Activated CD4-positive, alpha-beta T cell treated with anti-CD3 and anti-CD28 coated beads for 36 hours (primary cell): Measurements from ENCODE around the gene ISLR. TPM values are rescaled to one million over a fixed set of nuclear protein-coding genes. Genes with fewer than 3 reads are reported as not detected.

Experiments used
- ATAC-seq: fragments of 200-7000 bp; cut with Tn5 transposase; one replicate; pipeline ENCODE4 v1.10.0; 2021; ENCODE audit warnings: mild to moderate bottlenecking, moderate library complexity
- CTCF ChIA-PET: fragments of 350-600 bp; sonication (Branson Sonifier 250); formaldehyde crosslinking; loops from one replicate; lab custom pipeline; 2021; ENCODE audit warnings: antibody characterized with exemption; lab: Charles Lee
- POLR2A ChIA-PET: fragments of 350-600 bp; sonication (Branson Sonifier 250); formaldehyde crosslinking; loops from one replicate; lab custom pipeline; 2021; ENCODE audit warnings: antibody characterized with exemption, inconsistent platforms; lab: Charles Lee
- DNase-seq: peaks from one replicate; pipeline ENCODE4 v3.0.0-alpha.2; 2020
- H3K27ac Mint-ChIP-seq: one replicate; pipeline ENCODE4 v1.8.0; 2021; ENCODE audit warnings: mixed read lengths
- H3K27me3 Mint-ChIP-seq: one replicate; pipeline ENCODE4 v1.8.0; 2021; ENCODE audit warnings: mixed read lengths
- H3K36me3 Mint-ChIP-seq: one replicate; pipeline ENCODE4 v1.8.0; 2021; ENCODE audit warnings: low read depth, mixed read lengths
- H3K4me1 Mint-ChIP-seq: one replicate; pipeline ENCODE4 v1.8.0; 2021; ENCODE audit warnings: mixed read lengths
- H3K4me3 Mint-ChIP-seq: one replicate; pipeline ENCODE4 v1.8.0; 2021; ENCODE audit warnings: mild to moderate bottlenecking, moderate library complexity, mixed read lengths
- H3K9me3 Mint-ChIP-seq: one replicate; pipeline ENCODE4 v1.8.0; 2021; ENCODE audit warnings: low read depth, mixed read lengths
- intact Hi-C, 2 experiments: fragments of 100-400 bp; cut with DNase I in 1 of 2; cut with micrococcal nuclease in 1 of 2; formaldehyde crosslinking; loops; one replicate each; pipeline versions ENCODE4 v1.14.2 to v1.15.1; 2022 to 2024; cut with DNase I, micrococcal nuclease
- total RNA-seq, 2 experiments: library from RNA; stranded (reverse); gene quantifications; one replicate each; pipeline ENCODE4 v1.2.3, GENCODE V29; 2021

ISLR gene
- total RNA-seq, 2 experiments from 2014 or later: not detected

DNA sequence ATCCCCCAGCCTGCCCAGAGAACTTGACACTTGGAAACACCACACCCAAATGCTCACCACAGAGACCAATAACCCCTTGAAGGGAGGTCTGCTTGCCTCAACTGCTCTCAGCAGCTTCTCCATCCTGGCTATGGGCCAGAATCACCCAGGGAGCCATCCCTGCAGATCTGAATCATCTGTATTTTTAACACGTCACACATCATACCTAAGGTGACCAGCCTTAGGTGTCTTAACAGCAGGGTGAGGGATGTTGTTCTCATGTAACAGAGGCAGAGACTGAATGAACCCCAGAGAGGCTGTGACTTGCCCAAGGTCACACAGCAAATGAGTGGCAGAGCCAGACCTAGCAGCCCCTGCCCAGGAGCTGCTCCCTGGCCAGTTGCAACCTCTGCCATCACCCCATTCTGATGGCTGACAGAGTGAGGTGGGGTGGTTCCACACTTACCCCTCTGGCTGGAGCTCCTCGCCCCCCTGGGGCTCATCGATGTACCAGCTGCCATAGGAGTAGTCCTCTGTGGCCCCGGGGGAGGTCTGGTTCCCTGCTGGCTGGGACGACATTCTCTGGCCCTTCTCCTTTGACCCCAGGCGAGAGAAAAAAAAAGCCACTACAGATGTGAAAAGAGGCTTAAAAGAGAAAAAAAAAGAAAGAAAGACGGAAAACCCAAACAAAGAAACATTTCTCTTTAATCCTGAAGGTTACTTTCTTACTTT, 28.4 kb downstream of the ISLR start:
- CTCF ChIA-PET: interaction anchor here (0.6 kb wide), 1 partner anchor 181 kb away, joined by 3 read pairs; no protein-coding TSS in a partner anchor
- POLR2A ChIA-PET: interaction anchor here (0.7 kb wide), 2 partner anchors 40 to 45 kb away, joined by 3 to 7 read pairs; no protein-coding TSS in a partner anchor
- no peak for DNase-seq
- Mint-ChIP-seq H3K36me3 (no peaks in the 10 kb centered on the region), H3K9me3 (no peaks in the 10 kb centered on the region), H3K4me3 (no peak overlapping the region), H3K27ac (no peak overlapping the region), H3K27me3 (peaks cover 2% of the 10 kb centered on the region), H3K4me1 (peaks cover 5% of the 10 kb centered on the region)
- intact Hi-C loops: no loop called here
- no peak for ATAC-seq

GRCh38 chr15:74202452-74203401, 29.2 kb downstream of the ISLR start, which contains the start of gene STRA6:
TSS of gene STRA6 (minus strand) at chr15:74202787. CDS start at chr15:74202267, 520 bp downstream.
- POLR2A ChIA-PET: interaction anchor here (0.7 kb wide), 2 partner anchors 40 to 44 kb away, joined by 3 to 7 read pairs; no protein-coding TSS in a partner anchor
- Mint-ChIP-seq H3K36me3 (no peaks in the 10 kb centered on the region), H3K4me3 (no peak within 1 kb of the TSS), H3K27ac (no peak within 1 kb of the TSS), H3K9me3 (no peaks in the 10 kb centered on the region), H3K27me3 (peaks cover 4% of the 10 kb centered on the region), H3K4me1 (peaks cover 5% of the 10 kb centered on the region)
- DNase-seq: peak; percentile 20
- CTCF ChIA-PET: interaction anchor here (0.6 kb wide), 1 partner anchor 180 kb away, joined by 3 read pairs; no protein-coding TSS in a partner anchor
- peak; percentile 23 for ATAC-seq
- intact Hi-C loops: no loop called here

- Mint-ChIP-seq H3K27ac (no peak overlapping the region), H3K9me3 (no peaks in the 10 kb centered on the region), H3K4me3 (no peak overlapping the region), H3K27me3 (peaks cover 4% of the 10 kb centered on the region), H3K36me3 (no peaks in the 10 kb centered on the region), H3K4me1 (peaks cover 5% of the 10 kb centered on the region)
- no peak for ATAC-seq
- DNase-seq: no peak
- POLR2A ChIA-PET: no interaction called here
- CTCF ChIA-PET: no interaction called here
- intact Hi-C loops: no loop called here
Observed at GRCh38 chr15:74203914-74204431, 30.5 kb downstream of the ISLR start.

DNA sequence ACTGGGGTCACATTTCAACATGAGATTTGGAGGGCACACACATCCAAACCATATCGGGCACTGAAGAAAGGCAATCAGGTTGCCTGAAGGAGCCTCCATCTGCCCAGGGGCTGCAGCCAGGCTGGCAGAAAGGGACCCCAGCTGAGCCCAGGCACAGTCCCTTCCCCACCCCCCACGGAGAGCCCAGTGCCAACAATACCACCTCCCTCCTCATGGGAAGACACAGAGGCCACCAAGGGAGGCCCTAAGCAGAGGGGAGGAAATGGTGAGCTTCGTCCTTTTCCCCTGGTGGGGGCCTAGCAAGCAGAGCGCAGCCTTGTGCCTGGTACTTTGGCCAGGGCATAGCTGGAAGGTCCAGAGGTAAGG, 32.1 kb downstream of the ISLR start:
- no peak for DNase-seq
- H3K27me3 Mint-ChIP-seq: peaks cover 4% of the 10 kb centered on the region
- H3K27ac Mint-ChIP-seq: no peak overlapping the region

DNA sequence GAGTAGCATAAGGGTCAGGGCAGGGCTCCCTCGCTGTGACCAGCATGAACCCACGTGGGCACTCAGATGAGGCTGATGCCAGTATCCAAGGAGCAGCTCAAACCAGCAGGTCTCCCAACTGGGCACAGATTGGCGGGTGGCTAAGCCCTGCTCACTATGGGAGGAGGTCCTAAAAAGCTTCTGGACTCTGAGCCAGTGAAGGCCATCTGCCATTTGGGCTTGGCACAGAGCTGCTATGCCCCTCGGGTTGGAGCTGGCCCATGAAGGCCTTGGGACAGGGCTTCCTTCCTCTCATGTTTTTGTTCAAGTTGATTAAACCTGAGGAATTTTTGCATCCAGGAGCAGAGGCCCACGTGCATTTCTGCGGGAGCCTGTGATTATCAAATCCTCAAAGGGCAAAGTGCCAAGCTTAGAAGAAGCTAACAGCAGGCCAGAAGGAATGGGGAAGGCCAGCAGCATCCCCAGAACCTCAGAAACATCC, 33.3 kb downstream of the ISLR start:
- H3K36me3 Mint-ChIP-seq: no peaks in the 10 kb centered on the region
- no peak overlapping the region for H3K4me3 Mint-ChIP-seq
- ChIA-PET CTCF (no interaction called here), POLR2A (no interaction called here)
- DNase-seq: no peak
- H3K27ac Mint-ChIP-seq: no peak overlapping the region
- H3K9me3 Mint-ChIP-seq: no peaks in the 10 kb centered on the region
- no peak for ATAC-seq
- H3K27me3 Mint-ChIP-seq: peaks cover 2% of the 10 kb centered on the region
- peaks cover 3% of the 10 kb centered on the region for H3K4me1 Mint-ChIP-seq
- intact Hi-C loops: no loop called here

More for the DNA sequence above, 32.1 kb downstream of the ISLR start:
- intact Hi-C loops: no loop called here
- peaks cover 3% of the 10 kb centered on the region for H3K4me1 Mint-ChIP-seq
- H3K4me3 Mint-ChIP-seq: no peak overlapping the region
- H3K9me3 Mint-ChIP-seq: no peaks in the 10 kb centered on the region
- POLR2A ChIA-PET: no interaction called here
- no peaks in the 10 kb centered on the region for H3K36me3 Mint-ChIP-seq
- CTCF ChIA-PET: no interaction called here
- ATAC-seq: no peak

DNA sequence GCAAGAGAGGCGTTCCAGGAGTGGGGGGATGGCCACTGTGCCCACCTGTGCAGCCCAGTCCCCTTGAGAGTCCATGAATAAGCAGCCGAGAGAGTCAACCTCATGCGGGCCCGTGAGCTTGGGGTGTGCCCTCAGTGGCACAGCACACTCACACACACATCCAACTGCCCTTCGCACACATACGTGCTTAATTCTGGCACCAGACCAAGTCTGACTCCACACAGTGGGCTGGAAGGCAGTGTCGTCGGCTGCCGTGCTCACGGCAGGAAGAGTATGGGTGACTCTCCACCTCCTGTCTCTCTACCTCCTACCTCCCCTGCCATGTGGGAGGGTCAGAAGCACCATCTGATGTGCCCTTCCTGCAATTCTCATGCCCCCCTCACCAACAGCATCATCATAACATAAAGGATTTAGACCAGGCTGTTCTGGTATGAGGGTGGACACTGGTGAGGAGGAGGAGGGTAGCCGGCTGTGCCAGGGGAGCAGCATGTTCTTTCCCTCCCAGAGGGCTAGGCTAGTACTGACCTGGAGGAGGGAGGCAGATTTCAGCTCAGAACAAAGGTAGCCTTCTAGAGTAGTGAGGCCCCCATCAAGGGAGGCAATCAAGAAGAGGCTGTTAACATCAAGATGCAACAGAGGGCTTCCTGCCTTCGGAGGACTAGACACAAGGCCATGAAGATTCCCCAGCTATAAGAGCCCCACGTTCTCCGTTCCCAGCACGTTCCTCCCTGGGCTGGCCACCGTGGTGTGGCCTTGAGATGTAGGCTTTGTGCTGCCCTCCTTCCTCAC, 34.3 kb downstream of the ISLR start:
- ATAC-seq (no peak), DNase-seq (no peak)
- Mint-ChIP-seq H3K4me1 (peaks cover 2% of the 10 kb centered on the region), H3K4me3 (no peak overlapping the region), H3K9me3 (no peaks in the 10 kb centered on the region), H3K27ac (no peak overlapping the region), H3K36me3 (no peaks in the 10 kb centered on the region), H3K27me3 (peaks cover 2% of the 10 kb centered on the region)
- intact Hi-C loops: no loop called here
- POLR2A ChIA-PET: no interaction called here
- CTCF ChIA-PET: no interaction called here

DNA sequence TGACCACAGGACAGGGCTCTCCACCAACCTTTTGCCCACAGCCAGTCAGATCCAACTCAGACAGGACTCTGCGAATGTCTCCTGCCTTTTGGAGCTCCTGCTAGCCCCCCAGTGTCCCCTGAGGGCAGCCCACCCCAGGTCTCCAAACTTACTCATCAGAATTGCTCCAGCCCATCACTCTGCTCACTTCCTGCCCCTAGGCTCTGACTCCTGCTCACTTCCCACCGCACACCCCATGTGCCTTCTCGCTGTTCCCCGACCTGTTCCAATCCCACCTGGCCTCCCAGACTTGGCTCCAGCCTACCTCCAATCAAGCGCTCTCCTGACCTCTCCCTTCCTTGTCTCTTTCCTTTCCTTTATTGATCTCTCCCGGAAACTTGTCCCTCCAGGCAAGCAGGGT, 35.0 kb downstream of the ISLR start:
- DNase-seq (no peak), ATAC-seq (no peak)
- intact Hi-C loops: no loop called here
- ChIA-PET CTCF (no interaction called here), POLR2A (no interaction called here)
- Mint-ChIP-seq H3K36me3 (no peaks in the 10 kb centered on the region), H3K27ac (no peak overlapping the region), H3K9me3 (no peaks in the 10 kb centered on the region), H3K4me3 (no peak overlapping the region), H3K27me3 (peaks cover 2% of the 10 kb centered on the region), H3K4me1 (no peaks in the 10 kb centered on the region)

DNA sequence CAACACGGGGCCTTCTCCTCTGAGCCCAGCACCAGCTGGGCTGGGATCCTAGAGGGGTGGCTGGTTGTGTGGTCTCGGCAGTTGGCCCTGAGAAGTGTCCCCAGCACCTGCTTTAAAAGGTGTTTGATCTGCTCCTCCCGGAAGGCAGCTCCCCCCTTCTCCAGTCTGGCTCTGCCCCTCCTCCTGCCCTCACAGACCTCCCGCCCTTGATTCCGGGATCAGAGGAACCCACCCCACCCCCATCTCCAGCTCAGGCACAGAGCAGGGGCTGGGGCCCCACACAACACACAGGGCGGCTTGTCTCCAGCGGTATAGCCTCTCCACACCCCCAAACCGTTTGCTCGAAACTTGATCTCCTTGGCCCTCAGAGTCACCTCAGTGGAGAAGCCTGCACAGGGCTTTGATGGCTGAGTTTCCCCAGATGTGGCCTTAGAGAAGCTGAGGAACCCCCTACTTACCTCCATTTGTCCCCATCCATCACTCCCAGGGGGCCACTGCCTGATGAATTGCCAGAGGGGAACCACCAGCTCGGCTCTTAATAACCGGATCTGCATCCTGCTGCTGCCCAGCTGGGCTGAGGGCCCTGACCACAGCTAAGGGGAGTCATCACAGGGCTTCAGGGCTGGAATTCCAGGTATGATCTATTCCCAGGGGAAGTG, 35.5 kb downstream of the ISLR start:
- intact Hi-C loops: no loop called here
- H3K4me1 Mint-ChIP-seq: no peaks in the 10 kb centered on the region
- CTCF ChIA-PET: no interaction called here
- no peaks in the 10 kb centered on the region for H3K9me3 Mint-ChIP-seq
- peaks cover 2% of the 10 kb centered on the region for H3K27me3 Mint-ChIP-seq
- H3K4me3 Mint-ChIP-seq: no peak overlapping the region
- no peaks in the 10 kb centered on the region for H3K36me3 Mint-ChIP-seq
- ATAC-seq: no peak
- no peak overlapping the region for H3K27ac Mint-ChIP-seq
- POLR2A ChIA-PET: no interaction called here
- DNase-seq: no peak

DNA sequence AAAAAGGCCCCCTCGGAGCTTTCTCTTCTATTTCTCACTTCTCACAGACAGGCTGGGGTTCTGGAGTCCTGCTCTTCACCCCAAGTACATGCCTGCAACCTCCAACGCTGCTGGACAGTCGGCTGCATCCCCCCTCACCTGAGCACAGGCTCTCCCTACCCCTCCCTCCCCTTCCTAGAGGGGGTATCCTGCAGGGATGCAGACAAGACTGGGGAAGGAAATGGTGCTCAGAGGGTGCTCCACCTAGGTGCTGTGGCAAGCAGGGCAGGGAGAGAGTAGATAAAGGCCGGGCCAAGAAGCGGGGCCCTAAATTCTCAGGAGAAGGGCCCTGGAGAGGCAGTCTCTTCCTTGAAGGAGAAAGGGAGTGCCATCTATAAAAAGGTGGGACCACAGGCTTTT, 36.0 kb downstream of the ISLR start:
- Mint-ChIP-seq H3K4me3 (no peak overlapping the region), H3K9me3 (no peaks in the 10 kb centered on the region), H3K36me3 (no peaks in the 10 kb centered on the region), H3K27ac (no peak overlapping the region), H3K4me1 (no peaks in the 10 kb centered on the region), H3K27me3 (peaks cover 2% of the 10 kb centered on the region)
- intact Hi-C loops: no loop called here
- ChIA-PET POLR2A (no interaction called here), CTCF (no interaction called here)
- no peak for ATAC-seq
- DNase-seq: no peak

DNA sequence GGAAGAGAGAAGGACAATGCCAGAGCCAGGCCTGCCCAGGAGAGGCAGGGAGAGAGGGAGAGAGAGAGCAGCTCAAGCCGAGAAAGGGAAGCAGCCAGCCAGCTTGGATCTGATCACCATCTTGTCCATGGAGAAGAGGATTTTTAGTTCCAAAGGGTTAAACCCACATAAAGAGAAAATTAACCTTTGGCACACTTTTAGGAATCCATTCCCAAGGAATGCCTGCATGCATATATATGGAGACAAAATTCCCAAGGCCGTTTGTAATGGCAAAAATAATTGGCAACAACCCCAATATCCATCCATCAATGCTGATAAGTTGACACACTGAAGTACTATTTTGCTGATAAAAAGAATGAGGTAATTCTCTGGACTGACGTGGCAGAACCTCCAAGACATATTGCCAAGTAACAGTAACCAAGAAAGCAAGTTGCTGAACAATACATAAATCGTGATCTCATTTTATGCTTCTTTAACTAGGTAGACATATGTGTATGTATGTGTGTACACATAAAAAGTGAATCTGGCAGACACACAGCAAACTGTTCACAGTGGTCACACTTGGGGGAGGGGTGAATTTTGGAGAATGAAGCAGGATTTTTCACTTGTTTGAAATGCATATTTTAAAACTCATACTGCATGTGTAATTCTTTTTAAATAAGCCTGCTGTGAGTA, 36.6 kb downstream of the ISLR start:
- Mint-ChIP-seq H3K9me3 (no peaks in the 10 kb centered on the region), H3K36me3 (no peaks in the 10 kb centered on the region), H3K27me3 (peaks cover 2% of the 10 kb centered on the region), H3K4me1 (no peaks in the 10 kb centered on the region), H3K27ac (no peak overlapping the region), H3K4me3 (no peak overlapping the region)
- CTCF ChIA-PET: no interaction called here
- intact Hi-C loops: no loop called here
- no peak for ATAC-seq
- POLR2A ChIA-PET: no interaction called here
- no peak for DNase-seq
